ENCODE data around the gene DNAH2.

- TF ChIP-seq EZH2 (IDR thresholded peaks at IDR 0.05) (no peak), POLR2AphosphoS5 (IDR thresholded peaks at IDR 0.05; ENCODE audit: borderline replicate concordance, low read depth, low read length) (no peak), FOXP2 (optimal IDR thresholded peaks at IDR 0.05; ENCODE audit: control extremely low read depth, extremely low read length, insufficient read depth) (no peak)
These were observed 63.9 kb downstream of the DNAH2 start for GRCh38 chr17:7781429-7781828.

All from SK-N-MC (cell line).